Panc1 (cell line): Measurements from ENCODE around the gene RPL27A. TPM values are rescaled to one million over a fixed set of nuclear protein-coding genes. Genes with fewer than 3 reads are reported as not detected.

Source experiments
- ATAC-seq: fragments of 200-7000 bp; cut with Tn5 transposase; 2 replicates; pipeline ENCODE4 v1.9.1; 2020; ENCODE audit warnings: mild to moderate bottlenecking, moderate library complexity
- BruUV-seq: library from RNA; stranded (reverse); fragments of 400-500 nt; replicated peaks from 2 replicates; lab custom pipeline; 2021; lab: Mats Ljungman, UMichigan
- CTCF ChIA-PET: fragments of 300-600 bp; sonication (Branson Sonifier 250); formaldehyde crosslinking; loops from one replicate; lab custom pipeline; 2022; ENCODE audit warnings: antibody characterized with exemption; lab: Charles Lee
- POLR2A ChIA-PET: fragments of 300-600 bp; sonication (Branson Sonifier 250); formaldehyde crosslinking; loops from one replicate; lab custom pipeline; 2022; ENCODE audit warnings: antibody characterized with exemption; lab: Charles Lee
- DNase-seq: peaks from one replicate; pipeline ENCODE4 v3.0.0-alpha.2; 2010; ENCODE audit warnings: low read depth, low spot score
- H3K27ac ChIP-seq: 2 replicates; pipeline ENCODE4 v1.5.1; 2011; ENCODE audit warnings: mild to moderate bottlenecking, low read length, inconsistent platforms
- H3K27me3 ChIP-seq: fragments of 200-500 bp; sonication (Bioruptor generic); 2 replicates; pipeline ENCODE4 v1.6.0; 2014; ENCODE audit warnings: low read length, inconsistent platforms; ENCODE audit not compliant: control insufficient read depth, insufficient read depth
- H3K36me3 ChIP-seq: fragments of 200-500 bp; sonication (Bioruptor generic); 2 replicates; pipeline ENCODE4 v1.5.1; 2014; ENCODE audit warnings: inconsistent platforms, mild to moderate bottlenecking, low read length, moderate library complexity; ENCODE audit not compliant: control insufficient read depth, insufficient read depth
- H3K4me1 ChIP-seq: 2 replicates; pipeline ENCODE4 v1.5.1; 2011; ENCODE audit warnings: inconsistent platforms, mild to moderate bottlenecking, low read length, moderate library complexity; ENCODE audit not compliant: control insufficient read depth, insufficient read depth
- H3K4me3 ChIP-seq, 2 experiments: 2 replicates each; pipeline ENCODE4 v1.5.1; 2011 to 2012; ENCODE audit warnings: low read depth in 2 of 2, low read length in 2 of 2, mild to moderate bottlenecking in 2 of 2, inconsistent platforms in 1 of 2, moderate library complexity in 1 of 2
- H3K9me3 ChIP-seq: fragments of 200-500 bp; sonication (Bioruptor generic); 2 replicates; pipeline ENCODE4 v1.5.1; 2014; ENCODE audit warnings: low read depth, mild to moderate bottlenecking, inconsistent platforms, low read length, moderate library complexity; ENCODE audit not compliant: control insufficient read depth, insufficient read depth
- CTCF ChIP-seq: fragments of 450-650 bp; IDR thresholded peaks from 2 replicates; pipeline ENCODE4 v1.5.1; 2017; ENCODE audit warnings: mild to moderate bottlenecking
- POLR2AphosphoS5 ChIP-seq: IDR thresholded peaks from 2 replicates; pipeline ENCODE4 v1.6.1; 2012; ENCODE audit warnings: mild to moderate bottlenecking, low read depth, low read length, moderate library complexity
- REST ChIP-seq, 2 experiments: IDR thresholded peaks; 2 replicates each; pipeline ENCODE4 v1.6.1; 2011 to 2012; ENCODE audit warnings: low read depth in 2 of 2, control low read depth in 1 of 2, low read length in 1 of 2, mild to moderate bottlenecking in 1 of 2, moderate library complexity in 1 of 2; ENCODE audit not compliant: insufficient read depth in 1 of 2
- SIN3A ChIP-seq: IDR thresholded peaks from 2 replicates; pipeline ENCODE4 v1.6.1; 2012; ENCODE audit warnings: low read depth, mild to moderate bottlenecking, low read length, moderate library complexity, borderline replicate concordance; ENCODE audit not compliant: insufficient read depth
- TCF7L2 ChIP-seq: IDR thresholded peaks from 2 replicates; pipeline ENCODE4 v1.6.1; 2011; ENCODE audit warnings: mild to moderate bottlenecking, low read depth, low read length, inconsistent platforms
- in situ Hi-C: cut with HindIII; loops from 2 replicates; pipeline ENCODE4 v1.10.0; 2016; ENCODE audit warnings: low sequenced_read_pairs, low pct_unique_long_range_greater_than_20kb
- intact Hi-C: fragments of 100-400 bp; cut with micrococcal nuclease; formaldehyde crosslinking; loops from one replicate; pipeline ENCODE4 v1.10.0; 2022; ENCODE audit not compliant: unreplicated experiment
- total RNA-seq: library from RNA; stranded (reverse); gene quantifications from one replicate; pipeline ENCODE4 v1.2.1, GENCODE V29; 2021; ENCODE audit not compliant: unreplicated experiment

The RPL27A gene
- total RNA-seq, 1 experiment from 2014 or later, result 1,115 TPM

GRCh38 chr11:8705146-8705545 is 22.6 kb downstream of the RPL27A start:
- intact Hi-C loops, result no loop called here
- H3K36me3 ChIP-seq, result no peaks in the 10 kb centered on the region
- no peak overlapping the region for H3K4me3 ChIP-seq
- ChIA-PET CTCF (no interaction called here), POLR2A (no interaction called here)
- BruUV-seq, result no TSS peak
- no peaks in the 10 kb centered on the region for H3K27me3 ChIP-seq
- ATAC-seq (no peak), DNase-seq (no peak)
- H3K9me3 ChIP-seq, result no peaks in the 10 kb centered on the region
- H3K4me1 ChIP-seq, result peaks cover 2% of the 10 kb centered on the region
- H3K27ac ChIP-seq, result no peak overlapping the region
- TF ChIP-seq SIN3A (no peak), POLR2AphosphoS5 (no peak), CTCF (no peak), TCF7L2 (no peak), REST (IDR thresholded peaks at IDR 0.05; ENCODE audit: insufficient read depth in 1 of 2, low read depth in 2 of 2, low read length in 1 of 2) (no peak)
- in situ Hi-C loops, result no loop called here

GRCh38 chr11:8706673-8707432 is 24.3 kb downstream of the RPL27A start:
- TF ChIP-seq REST (IDR thresholded peaks at IDR 0.05; ENCODE audit: insufficient read depth in 1 of 2, low read depth in 2 of 2, low read length in 1 of 2) (no peak), CTCF (no peak), TCF7L2 (no peak), SIN3A (no peak), POLR2AphosphoS5 (no peak)
- H3K9me3 ChIP-seq, result no peaks in the 10 kb centered on the region
- CTCF ChIA-PET, result no interaction called here
- BruUV-seq, result no TSS peak
- DNase-seq, result no peak
- H3K27me3 ChIP-seq, result no peaks in the 10 kb centered on the region
- no peaks in the 10 kb centered on the region for H3K4me1 ChIP-seq
- in situ Hi-C loops (no loop called here), intact Hi-C loops (no loop called here)
- POLR2A ChIA-PET, result no interaction called here
- H3K4me3 ChIP-seq, result no peak overlapping the region
- H3K27ac ChIP-seq, result no peak overlapping the region
- ATAC-seq, result no peak
- no peaks in the 10 kb centered on the region for H3K36me3 ChIP-seq
